Keratinocyte (primary cell): Measurements from ENCODE around the gene NOP14. TPM values are rescaled to one million over a fixed set of nuclear protein-coding genes. Genes with fewer than 3 reads are reported as not detected.
"Not testable (repeated sequence)": the region's sequence is repeated elsewhere in the genome, so short reads cannot be mapped to it uniquely, and the experiment has no call there.

ENCODE experiments used
- DNase-seq: peaks from one replicate; pipeline ENCODE4 v3.0.0-alpha.2; 2011; ENCODE audit warnings: low read depth, missing footprints, low spot score
- FAIRE-seq: peaks from 2 replicates; lab custom pipeline; 2011; peaks lifted over from hg19 to GRCh38; lab: Jason Lieb, UNC
- H2AFZ ChIP-seq: 2 replicates; pipeline ENCODE4 v1.6.0; 2012; ENCODE audit warnings: low read length, control low read depth, inconsistent platforms; ENCODE audit not compliant: control insufficient read depth
- H3K27ac ChIP-seq: 2 replicates; pipeline ENCODE4 v1.5.1; 2011; ENCODE audit warnings: low read length; ENCODE audit not compliant: control insufficient read depth, insufficient read depth
- H3K27me3 ChIP-seq: 3 replicates; pipeline ENCODE4 v1.6.0; 2011; ENCODE audit warnings: low read length; ENCODE audit not compliant: control insufficient read depth, insufficient read depth; ENCODE audit errors: extremely low read depth
- H3K36me3 ChIP-seq, 2 experiments: 2 replicates in 1 of 2; 3 replicates in 1 of 2; pipeline ENCODE4 v1.5.1; 2011; ENCODE audit warnings: low read length in 2 of 2, mild to moderate bottlenecking in 1 of 2; ENCODE audit not compliant: control insufficient read depth in 2 of 2, insufficient read depth in 2 of 2; ENCODE audit errors: extremely low read depth in 1 of 2
- H3K4me1 ChIP-seq: 3 replicates; pipeline ENCODE4 v1.5.1; 2011; ENCODE audit warnings: low read length; ENCODE audit not compliant: control insufficient read depth, insufficient read depth; ENCODE audit errors: extremely low read depth
- H3K4me2 ChIP-seq: 3 replicates; pipeline ENCODE4 v1.6.0; 2011; ENCODE audit warnings: low read depth, low read length; ENCODE audit not compliant: control insufficient read depth, insufficient read depth; ENCODE audit errors: extremely low read depth
- H3K4me3 ChIP-seq, 3 experiments: fragments of 200-600 bp in 1 of 3; sonication (generic) in 1 of 3; 2 replicates in 2 of 3; 3 replicates in 1 of 3; pipeline ENCODE4 v1.5.1; 2011 to 2016; ENCODE audit warnings: low read length in 3 of 3, mild to moderate bottlenecking in 3 of 3, control low read depth in 2 of 3, inconsistent platforms in 1 of 3, low read depth in 1 of 3, mixed read lengths in 1 of 3, mixed run types in 1 of 3, moderate library complexity in 1 of 3; ENCODE audit not compliant: control insufficient read depth in 2 of 3, insufficient read depth in 2 of 3; ENCODE audit errors: extremely low read depth in 1 of 3
- H3K79me2 ChIP-seq: 2 replicates; pipeline ENCODE4 v1.6.0; 2012; ENCODE audit warnings: low read length; ENCODE audit not compliant: control insufficient read depth, insufficient read depth
- H3K9ac ChIP-seq: 3 replicates; pipeline ENCODE4 v1.6.0; 2011; ENCODE audit warnings: low read length; ENCODE audit not compliant: control insufficient read depth, insufficient read depth; ENCODE audit errors: extremely low read depth
- H3K9me1 ChIP-seq: 3 replicates; pipeline ENCODE4 v1.6.0; 2011; ENCODE audit warnings: low read length; ENCODE audit not compliant: control insufficient read depth, insufficient read depth; ENCODE audit errors: extremely low read depth
- H3K9me3 ChIP-seq: 2 replicates; pipeline ENCODE4 v1.5.1; 2012; ENCODE audit warnings: low read depth, low read length; ENCODE audit not compliant: control insufficient read depth
- H4K20me1 ChIP-seq: 3 replicates; pipeline ENCODE4 v1.6.0; 2011; ENCODE audit warnings: low read length; ENCODE audit not compliant: control insufficient read depth, insufficient read depth; ENCODE audit errors: extremely low read depth
- EZH2 ChIP-seq: IDR thresholded peaks from one replicate; pipeline ENCODE4 v1.6.1; 2012; ENCODE audit warnings: inconsistent platforms, mild to moderate bottlenecking, low read length, moderate library complexity
- dilution Hi-C: fragments of 300-500 bp; cut with MboI; formaldehyde crosslinking; loops from one replicate; pipeline ENCODE4 v1.7.0; 2020; ENCODE audit warnings: low sequenced_read_pairs; ENCODE audit not compliant: extremely low pct_ligation_motif_present
- polyA plus RNA-seq, 5 experiments: library from polyadenylated mRNA; depleted of rRNA in 3 of 5; stranded (reverse) in 3 of 5; stranded (forward) in 1 of 5; unstranded in 1 of 5; fragments of >200 nt; gene quantifications; 1 replicate in 1 of 5; 2 replicates in 3 of 5; 3 replicates in 1 of 5; pipeline versions ENCODE4 v1.2.1 to v1.2.3, GENCODE V29; 2011 to 2012; ENCODE audit warnings: missing spikeins in 2 of 5, low read depth in 1 of 5, low replicate concordance in 1 of 5
- TF ChIP-seq, protein P1 (sequence below), 3 experiments: IDR thresholded peaks in 1 of 3; conservative IDR thresholded peaks in 1 of 3; optimal IDR thresholded peaks in 1 of 3; 2 replicates in 2 of 3; 3 replicates in 1 of 3; pipeline versions ENCODE3 to v1.5.1; 2011; ENCODE audit warnings: low read length in 3 of 3, mild to moderate bottlenecking in 3 of 3, moderate library complexity in 2 of 3, control low read depth in 1 of 3, inconsistent platforms in 1 of 3; ENCODE audit not compliant: insufficient read depth in 2 of 3; ENCODE audit errors: extremely low read depth in 1 of 3

Gene NOP14
- polyA plus RNA-seq, 1 donor (not counting 4 experiments of a cell fraction or from before 2014, with no cell fraction given), result 21.8 TPM

DNA sequence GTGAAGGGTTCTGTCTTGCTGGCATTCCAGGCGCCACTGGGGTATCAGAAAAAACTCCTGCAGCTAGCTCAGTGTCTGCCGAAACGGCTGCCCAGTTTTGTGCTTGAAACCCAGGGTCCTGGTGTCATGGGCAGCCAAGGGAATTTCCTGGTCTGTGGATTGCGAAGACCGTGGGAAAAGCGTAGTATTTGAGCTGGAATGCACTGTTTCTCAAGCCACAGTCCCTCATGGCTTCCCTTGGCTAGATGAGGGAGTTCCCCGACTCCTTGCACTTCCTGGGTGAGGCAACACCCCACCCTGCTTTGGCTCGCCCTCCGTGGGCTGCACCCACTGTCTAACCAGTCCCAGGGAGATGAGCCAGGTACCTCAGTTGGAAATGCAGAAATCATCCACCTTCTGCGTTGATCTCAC lies 40.1 kb downstream of the NOP14 start:
- H3K4me1 ChIP-seq, result peaks cover 11% of the 10 kb centered on the region
- H3K9ac ChIP-seq, result no peak overlapping the region
- no peaks in the 10 kb centered on the region for H3K27me3 ChIP-seq
- TF ChIP-seq EZH2, result no peak
- TF ChIP-seq, protein P1, sequence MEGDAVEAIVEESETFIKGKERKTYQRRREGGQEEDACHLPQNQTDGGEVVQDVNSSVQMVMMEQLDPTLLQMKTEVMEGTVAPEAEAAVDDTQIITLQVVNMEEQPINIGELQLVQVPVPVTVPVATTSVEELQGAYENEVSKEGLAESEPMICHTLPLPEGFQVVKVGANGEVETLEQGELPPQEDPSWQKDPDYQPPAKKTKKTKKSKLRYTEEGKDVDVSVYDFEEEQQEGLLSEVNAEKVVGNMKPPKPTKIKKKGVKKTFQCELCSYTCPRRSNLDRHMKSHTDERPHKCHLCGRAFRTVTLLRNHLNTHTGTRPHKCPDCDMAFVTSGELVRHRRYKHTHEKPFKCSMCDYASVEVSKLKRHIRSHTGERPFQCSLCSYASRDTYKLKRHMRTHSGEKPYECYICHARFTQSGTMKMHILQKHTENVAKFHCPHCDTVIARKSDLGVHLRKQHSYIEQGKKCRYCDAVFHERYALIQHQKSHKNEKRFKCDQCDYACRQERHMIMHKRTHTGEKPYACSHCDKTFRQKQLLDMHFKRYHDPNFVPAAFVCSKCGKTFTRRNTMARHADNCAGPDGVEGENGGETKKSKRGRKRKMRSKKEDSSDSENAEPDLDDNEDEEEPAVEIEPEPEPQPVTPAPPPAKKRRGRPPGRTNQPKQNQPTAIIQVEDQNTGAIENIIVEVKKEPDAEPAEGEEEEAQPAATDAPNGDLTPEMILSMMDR (optimal IDR thresholded peaks at IDR 0.05 in 1 of 3, IDR thresholded peaks at IDR 0.05 in 1 of 3, conservative IDR thresholded peaks at IDR 0.05 in 1 of 3; ENCODE audit: extremely low read depth in 1 of 3, insufficient read depth in 2 of 3, low read length in 3 of 3), result no peak
- no peaks in the 10 kb centered on the region for H3K9me1 ChIP-seq
- H3K9me3 ChIP-seq, result no peaks in the 10 kb centered on the region
- no peak overlapping the region for H3K4me2 ChIP-seq
- peak; percentile 64 for FAIRE-seq
- DNase-seq, result no peak
- no peak overlapping the region for H3K27ac ChIP-seq
- peaks cover 3% of the 10 kb centered on the region for H3K79me2 ChIP-seq
- peaks cover 16 to 21% of the 10 kb centered on the region in 2 experiments for H3K36me3 ChIP-seq
- dilution Hi-C loops, result no loop called here
- H4K20me1 ChIP-seq, result no peaks in the 10 kb centered on the region
- no peak overlapping the region for H3K4me3 ChIP-seq
- no peak overlapping the region for H2AFZ ChIP-seq

DNA sequence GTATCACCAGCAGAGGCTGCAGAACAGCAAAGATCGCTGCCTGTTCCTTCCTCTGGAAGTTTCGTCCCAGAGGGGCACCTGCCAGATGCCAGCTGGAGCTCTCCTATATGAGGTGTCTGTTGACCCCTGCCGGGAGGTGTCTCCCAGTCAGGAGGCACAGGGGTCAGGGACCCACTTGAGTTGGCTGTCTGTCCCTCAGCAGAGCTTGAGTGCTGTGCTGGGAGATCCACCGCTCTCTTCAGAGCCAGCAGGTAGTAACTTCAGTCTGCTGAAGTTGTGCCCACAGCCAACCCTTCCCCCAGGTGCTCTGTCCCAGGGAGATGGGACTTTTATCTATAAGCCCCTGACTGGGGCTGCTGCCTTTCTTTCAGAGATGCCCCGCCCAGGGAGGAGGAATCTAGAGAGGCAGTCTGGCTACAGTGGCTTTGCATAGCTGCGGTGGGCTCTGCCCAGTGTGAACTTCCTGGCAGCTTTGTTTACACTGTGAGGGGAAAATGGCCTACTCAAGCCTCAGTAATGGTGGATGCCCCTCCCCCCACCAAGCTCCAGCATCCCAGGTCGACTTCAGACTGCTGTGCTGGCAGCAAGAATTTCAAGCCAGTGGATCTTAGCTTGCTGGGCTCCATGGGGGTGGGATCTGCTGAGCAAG lies 40.6 kb downstream of the NOP14 start:
- H3K27ac ChIP-seq, H2AFZ ChIP-seq, H3K9ac ChIP-seq, H3K27me3 ChIP-seq, H3K9me3 ChIP-seq, FAIRE-seq, H3K4me2 ChIP-seq, H4K20me1 ChIP-seq, H3K79me2 ChIP-seq, H3K9me1 ChIP-seq, H3K4me3 ChIP-seq, dilution Hi-C loops, DNase-seq: not testable (repeated sequence)
- peaks cover 15 to 16% of the 10 kb centered on the region in 2 experiments for H3K36me3 ChIP-seq
- H3K4me1 ChIP-seq, result peaks cover 11% of the 10 kb centered on the region

GRCh38 chr4:2918714-2919113 lies 44.5 kb downstream of the NOP14 start:
- H3K4me3 ChIP-seq, H3K27me3 ChIP-seq, H3K4me1 ChIP-seq, H4K20me1 ChIP-seq, DNase-seq, H3K4me2 ChIP-seq, H2AFZ ChIP-seq, H3K9me1 ChIP-seq, dilution Hi-C loops, H3K9me3 ChIP-seq, H3K79me2 ChIP-seq, H3K9ac ChIP-seq, H3K27ac ChIP-seq, FAIRE-seq: not testable (repeated sequence)
- H3K36me3 ChIP-seq, result peaks cover 7 to 12% of the 10 kb centered on the region in 2 experiments

DNA sequence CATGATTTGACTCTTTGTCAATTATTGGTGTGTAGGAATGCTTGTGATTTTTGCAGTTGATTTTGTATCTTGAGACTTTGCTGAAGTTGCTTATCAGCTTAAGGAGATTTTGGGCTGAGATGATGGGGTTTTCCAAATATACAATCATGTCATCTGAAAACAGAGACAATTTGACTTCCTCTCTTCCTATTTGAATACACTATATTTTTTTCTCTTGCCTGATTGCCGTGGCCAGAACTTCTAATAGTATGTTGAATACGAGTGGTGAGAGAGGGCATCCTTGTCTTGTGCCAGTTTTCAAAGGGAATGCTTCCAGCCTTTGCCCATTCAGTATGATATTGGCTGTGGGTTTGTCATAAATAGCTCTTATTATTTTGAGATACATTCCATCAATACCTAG lies 44.9 kb downstream of the NOP14 start:
- H4K20me1 ChIP-seq, H3K9ac ChIP-seq, H3K27ac ChIP-seq, FAIRE-seq, H3K79me2 ChIP-seq, H2AFZ ChIP-seq, H3K4me1 ChIP-seq, H3K27me3 ChIP-seq, dilution Hi-C loops, H3K9me1 ChIP-seq, H3K4me3 ChIP-seq, DNase-seq, H3K4me2 ChIP-seq, H3K9me3 ChIP-seq: not testable (repeated sequence)
- H3K36me3 ChIP-seq, result peaks cover 11 to 14% of the 10 kb centered on the region in 2 experiments
